ENCODE data around the gene ERF.

ERF gene

DNA sequence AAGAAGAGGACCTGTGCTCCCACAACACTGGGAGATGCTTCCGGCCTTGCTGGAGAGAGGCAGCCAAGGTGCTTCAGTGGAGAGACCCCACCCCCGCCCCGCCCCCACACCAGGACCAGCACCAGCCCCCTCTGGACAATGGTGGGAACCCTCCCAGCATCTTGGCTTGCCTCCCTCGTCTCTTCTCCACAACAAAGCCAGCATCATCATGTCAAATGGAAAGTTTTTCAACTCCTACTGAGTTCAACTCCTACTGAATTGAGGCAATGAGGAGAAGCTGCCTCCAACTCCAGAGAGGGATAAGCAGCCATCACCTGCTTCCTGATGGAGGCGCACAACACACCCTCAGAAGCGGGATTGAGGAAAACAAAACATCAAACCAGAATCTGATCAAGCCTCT, 50.3 kb downstream of the ERF start:
- H3K4me2 ChIP-seq (ENCODE audit: low read length, poor library complexity, severe bottlenecking), result no peak overlapping the region
- H2AFZ ChIP-seq (ENCODE audit: low read depth, low read length), result no peak overlapping the region
- no peak overlapping the region for H3K18ac ChIP-seq (ENCODE audit: low read depth in 1 of 2, low read length in 2 of 2)
- no peak overlapping the region for H4K91ac ChIP-seq (ENCODE audit: low read length)
- H2BK15ac ChIP-seq (ENCODE audit: low read depth, poor library complexity, severe bottlenecking), result no peak overlapping the region
- peaks cover 22% of the 10 kb centered on the region for H3K4me1 ChIP-seq (ENCODE audit: control insufficient read depth, insufficient read depth, low read depth, low read length)
- H3K27me3 ChIP-seq (ENCODE audit: control insufficient read depth in 1 of 2, insufficient read depth in 1 of 2, low read length in 2 of 2), result no peaks in the 10 kb centered on the region
- peak overlapping the region; percentile 8 for H3K9ac ChIP-seq (ENCODE audit: low read length)
- no peak overlapping the region for H3K4me3 ChIP-seq (ENCODE audit: insufficient read depth in 1 of 2, low read depth in 1 of 2, low read length in 2 of 2)
- no peak overlapping the region for H3K23ac ChIP-seq (ENCODE audit: low read length in 2 of 2)
- H2BK120ac ChIP-seq (ENCODE audit: low read depth, low read length), result no peak overlapping the region
- no peak overlapping the region for H4K8ac ChIP-seq (ENCODE audit: low read length)
- 93% methylated on average over 5 of the region's 6 CpGs for WGBS
- no peak overlapping the region for H3K27ac ChIP-seq (ENCODE audit: low read length, poor library complexity, severe bottlenecking)
- H3K79me1 ChIP-seq (replicated peaks; ENCODE audit: low read length, poor library complexity, severe bottlenecking), result peaks cover 67% of the 10 kb centered on the region
- no peaks in the 10 kb centered on the region for H3K9me3 ChIP-seq (ENCODE audit: control insufficient read depth, low read length)
- H2BK5ac ChIP-seq (ENCODE audit: low read depth, low read length, poor library complexity, severe bottlenecking), result no peak overlapping the region
- no peak overlapping the region for H2BK12ac ChIP-seq (ENCODE audit: low read length in 2 of 2)
- no peak overlapping the region for H2AK5ac ChIP-seq (ENCODE audit: low read length, severe bottlenecking)
- no peak overlapping the region for H3K14ac ChIP-seq (ENCODE audit: low read length in 2 of 2)
- DNase-seq, result no peak
- H3K36me3 ChIP-seq (ENCODE audit: control insufficient read depth in 1 of 2, insufficient read depth in 2 of 2, low read depth in 1 of 2, low read length in 2 of 2), result peaks cover 89% of the 10 kb centered on the region in 2 experiments
- H3K4ac ChIP-seq (ENCODE audit: low read depth in 1 of 2, low read length in 2 of 2), result no peak overlapping the region

DNA sequence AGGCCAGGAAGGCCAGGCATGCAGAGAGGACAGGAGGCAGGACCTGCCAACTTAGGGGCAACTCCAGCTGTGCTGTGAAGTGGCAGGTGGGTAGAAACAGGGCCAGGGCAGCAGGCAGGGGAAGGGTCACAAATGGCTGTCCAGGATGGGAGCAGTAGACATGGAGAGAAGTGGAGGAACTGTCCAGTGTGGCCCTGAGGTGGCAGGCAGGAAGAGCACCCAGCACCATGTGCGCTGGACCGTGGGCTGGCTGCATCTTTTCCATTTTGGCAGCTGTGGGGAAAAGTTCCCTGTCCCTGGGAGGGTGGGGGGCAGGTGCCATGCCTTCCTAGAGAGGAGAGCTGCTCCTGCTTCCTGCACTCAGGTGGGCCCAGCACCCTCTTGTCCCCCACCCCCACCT, 51.2 kb downstream of the ERF start:
- no peak overlapping the region for H2BK5ac ChIP-seq (ENCODE audit: low read depth, low read length, poor library complexity, severe bottlenecking)
- no peak overlapping the region for H3K9ac ChIP-seq (ENCODE audit: low read length)
- no peak overlapping the region for H3K4me3 ChIP-seq (ENCODE audit: insufficient read depth in 1 of 2, low read depth in 1 of 2, low read length in 2 of 2)
- no peak overlapping the region for H3K4me2 ChIP-seq (ENCODE audit: low read length, poor library complexity, severe bottlenecking)
- H3K14ac ChIP-seq (ENCODE audit: low read length in 2 of 2), result no peak overlapping the region
- no peaks in the 10 kb centered on the region for H3K9me3 ChIP-seq (ENCODE audit: control insufficient read depth, low read length)
- no peak overlapping the region for H2AK5ac ChIP-seq (ENCODE audit: low read length, severe bottlenecking)
- H4K91ac ChIP-seq (ENCODE audit: low read length), result no peak overlapping the region
- no peak overlapping the region for H3K23ac ChIP-seq (ENCODE audit: low read length in 2 of 2)
- peaks cover 31% of the 10 kb centered on the region for H3K4me1 ChIP-seq (ENCODE audit: control insufficient read depth, insufficient read depth, low read depth, low read length)
- H2BK12ac ChIP-seq (ENCODE audit: low read length in 2 of 2), result no peak overlapping the region
- H2BK15ac ChIP-seq (ENCODE audit: low read depth, poor library complexity, severe bottlenecking), result no peak overlapping the region
- H2BK120ac ChIP-seq (ENCODE audit: low read depth, low read length), result no peak overlapping the region
- no peak overlapping the region for H2AFZ ChIP-seq (ENCODE audit: low read depth, low read length)
- 94% methylated on average over 2 of the region's 2 CpGs for WGBS
- H3K27ac ChIP-seq (ENCODE audit: low read length, poor library complexity, severe bottlenecking), result no peak overlapping the region
- no peak overlapping the region for H3K18ac ChIP-seq (ENCODE audit: low read depth in 1 of 2, low read length in 2 of 2)
- no peaks in the 10 kb centered on the region for H3K27me3 ChIP-seq (ENCODE audit: control insufficient read depth in 1 of 2, insufficient read depth in 1 of 2, low read length in 2 of 2)
- no peak overlapping the region for H3K4ac ChIP-seq (ENCODE audit: low read depth in 1 of 2, low read length in 2 of 2)
- no peak for DNase-seq
- no peak overlapping the region for H4K8ac ChIP-seq (ENCODE audit: low read length)
- peaks cover 89% of the 10 kb centered on the region in 2 experiments for H3K36me3 ChIP-seq (ENCODE audit: control insufficient read depth in 1 of 2, insufficient read depth in 2 of 2, low read depth in 1 of 2, low read length in 2 of 2)
- H3K79me1 ChIP-seq (replicated peaks; ENCODE audit: low read length, poor library complexity, severe bottlenecking), result peaks cover 71% of the 10 kb centered on the region

DNA sequence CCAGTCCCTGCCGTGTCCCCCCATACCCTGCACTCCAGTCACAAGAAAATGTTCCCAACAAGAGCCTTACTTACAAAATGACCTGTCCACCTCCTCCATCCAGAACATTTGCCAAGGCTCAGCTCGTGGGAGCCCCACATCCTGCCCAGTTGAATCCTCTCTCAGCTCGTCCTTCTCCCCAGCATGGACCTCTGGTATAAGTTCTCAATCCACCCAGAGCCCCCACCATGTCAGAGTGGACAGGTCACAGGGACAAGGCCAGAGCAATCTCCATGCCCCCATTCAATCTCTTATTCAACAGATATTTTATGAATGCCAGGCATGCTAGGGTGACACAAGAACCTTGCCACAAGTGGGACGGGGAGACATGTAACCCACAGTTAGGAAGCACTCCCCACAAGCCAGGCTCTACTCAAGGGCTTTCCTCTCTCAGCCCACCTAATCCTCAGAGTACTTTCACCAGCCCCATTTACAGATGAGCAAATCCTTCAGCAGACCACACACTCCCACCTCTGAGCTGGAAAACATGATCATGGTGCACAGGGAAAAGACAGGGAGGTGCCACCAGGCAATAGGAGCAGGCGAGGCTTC, 52.5 kb downstream of the ERF start:
- Histone ChIP-seq H2BK120ac (ENCODE audit: low read depth, low read length) (no peak overlapping the region), H3K4me2 (ENCODE audit: low read length, poor library complexity, severe bottlenecking) (no peak overlapping the region), H3K27ac (ENCODE audit: low read length, poor library complexity, severe bottlenecking) (no peak overlapping the region), H4K8ac (ENCODE audit: low read length) (no peak overlapping the region), H2BK15ac (ENCODE audit: low read depth, poor library complexity, severe bottlenecking) (no peak overlapping the region), H2AK5ac (ENCODE audit: low read length, severe bottlenecking) (no peak overlapping the region), H3K14ac (ENCODE audit: low read length in 2 of 2) (no peak overlapping the region), H3K9me3 (ENCODE audit: control insufficient read depth, low read length) (no peaks in the 10 kb centered on the region), H3K79me1 (replicated peaks; ENCODE audit: low read length, poor library complexity, severe bottlenecking) (peaks cover 63% of the 10 kb centered on the region), H3K18ac (ENCODE audit: low read depth in 1 of 2, low read length in 2 of 2) (no peak overlapping the region), H3K9ac (ENCODE audit: low read length) (no peak overlapping the region), H2BK5ac (ENCODE audit: low read depth, low read length, poor library complexity, severe bottlenecking) (no peak overlapping the region), H3K4ac (ENCODE audit: low read depth in 1 of 2, low read length in 2 of 2) (no peak overlapping the region), H3K23ac (ENCODE audit: low read length in 2 of 2) (no peak overlapping the region), H2BK12ac (ENCODE audit: low read length in 2 of 2) (no peak overlapping the region), H4K91ac (ENCODE audit: low read length) (no peak overlapping the region), H2AFZ (ENCODE audit: low read depth, low read length) (no peak overlapping the region), H3K4me3 (ENCODE audit: insufficient read depth in 1 of 2, low read depth in 1 of 2, low read length in 2 of 2) (no peak overlapping the region), H3K27me3 (ENCODE audit: control insufficient read depth in 1 of 2, insufficient read depth in 1 of 2, low read length in 2 of 2) (no peaks in the 10 kb centered on the region), H3K4me1 (ENCODE audit: control insufficient read depth, insufficient read depth, low read depth, low read length) (peaks cover 22% of the 10 kb centered on the region), H3K36me3 (ENCODE audit: control insufficient read depth in 1 of 2, insufficient read depth in 2 of 2, low read depth in 1 of 2, low read length in 2 of 2) (peaks cover 83 to 86% of the 10 kb centered on the region in 2 experiments)
- WGBS, result 95% methylated on average over 5 of the region's 5 CpGs
- DNase-seq, result no peak

DNA sequence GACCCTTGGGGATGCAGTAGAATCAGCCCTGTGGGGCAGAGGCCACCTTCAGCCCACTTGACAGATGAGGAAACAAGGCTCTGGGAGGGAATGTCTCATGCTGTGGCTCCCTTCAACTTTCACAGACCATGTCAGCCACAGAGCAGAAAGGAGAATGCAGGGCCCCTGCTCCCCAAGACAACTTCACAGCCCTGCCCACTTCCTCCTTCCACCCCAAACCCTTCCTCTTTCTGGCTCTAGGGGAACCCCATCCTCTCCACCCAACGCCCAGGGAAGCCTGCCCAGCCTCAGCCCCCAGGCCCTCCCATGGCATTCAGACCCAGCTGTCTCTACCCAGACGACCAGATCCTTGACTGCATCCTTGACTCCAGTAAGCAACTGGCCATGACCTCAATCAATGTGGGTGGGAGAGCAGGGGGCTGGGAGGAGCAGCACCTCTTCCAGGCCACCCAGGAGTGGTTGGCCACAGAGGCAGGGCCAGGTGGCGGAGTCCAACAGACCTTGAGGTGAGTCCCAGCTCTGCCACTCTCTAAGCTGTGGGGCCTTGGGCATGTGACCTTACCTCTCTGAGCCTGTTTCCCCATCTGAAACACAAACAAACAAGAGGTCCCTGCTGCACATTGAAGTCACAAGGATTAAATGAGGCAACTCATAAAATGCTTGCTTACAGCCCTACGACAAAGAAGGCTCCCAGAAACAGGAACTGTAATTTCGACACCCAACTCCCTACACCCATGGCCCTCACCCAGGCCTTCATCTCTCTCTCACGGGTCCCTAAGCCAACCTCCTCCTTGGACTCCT, 53.2 kb downstream of the ERF start:
- Histone ChIP-seq H3K9me3 (ENCODE audit: control insufficient read depth, low read length) (no peaks in the 10 kb centered on the region), H4K8ac (ENCODE audit: low read length) (no peak overlapping the region), H3K27me3 (ENCODE audit: control insufficient read depth in 1 of 2, insufficient read depth in 1 of 2, low read length in 2 of 2) (no peaks in the 10 kb centered on the region), H3K9ac (ENCODE audit: low read length) (no peak overlapping the region), H4K91ac (ENCODE audit: low read length) (no peak overlapping the region), H3K4me2 (ENCODE audit: low read length, poor library complexity, severe bottlenecking) (no peak overlapping the region), H3K36me3 (ENCODE audit: control insufficient read depth in 1 of 2, insufficient read depth in 2 of 2, low read depth in 1 of 2, low read length in 2 of 2) (peaks cover 83 to 86% of the 10 kb centered on the region in 2 experiments), H2BK120ac (ENCODE audit: low read depth, low read length) (no peak overlapping the region), H3K18ac (ENCODE audit: low read depth in 1 of 2, low read length in 2 of 2) (no peak overlapping the region), H3K79me1 (replicated peaks; ENCODE audit: low read length, poor library complexity, severe bottlenecking) (peaks cover 57% of the 10 kb centered on the region), H3K4me1 (ENCODE audit: control insufficient read depth, insufficient read depth, low read depth, low read length) (peaks cover 17% of the 10 kb centered on the region), H2BK15ac (ENCODE audit: low read depth, poor library complexity, severe bottlenecking) (no peak overlapping the region), H2BK5ac (ENCODE audit: low read depth, low read length, poor library complexity, severe bottlenecking) (no peak overlapping the region), H3K4ac (ENCODE audit: low read depth in 1 of 2, low read length in 2 of 2) (no peak overlapping the region), H2BK12ac (ENCODE audit: low read length in 2 of 2) (no peak overlapping the region), H2AFZ (ENCODE audit: low read depth, low read length) (no peak overlapping the region), H3K27ac (ENCODE audit: low read length, poor library complexity, severe bottlenecking) (no peak overlapping the region), H3K23ac (ENCODE audit: low read length in 2 of 2) (no peak overlapping the region), H3K4me3 (ENCODE audit: insufficient read depth in 1 of 2, low read depth in 1 of 2, low read length in 2 of 2) (no peak overlapping the region), H2AK5ac (ENCODE audit: low read length, severe bottlenecking) (no peak overlapping the region), H3K14ac (ENCODE audit: low read length in 2 of 2) (no peak overlapping the region)
- DNase-seq, result no peak
- 92% methylated on average over 5 of the region's 6 CpGs for WGBS

Data from mesenchymal stem cell (in vitro differentiated cells and primary cell).